SU-DHL-6 (cell line): Measurements from ENCODE around the gene RBFOX2.
A peak's percentile ranks its signal among the peaks of the same experiment; 100 is the strongest.

Experiments
- H2AFZ ChIP-seq: fragments of 200-600 bp; sonication (generic); 2 replicates; pipeline ENCODE4 v1.6.1; 2014; ENCODE audit warnings: low read depth, mild to moderate bottlenecking, moderate library complexity, mixed read lengths, antibody characterized with exemption, low read length; ENCODE audit not compliant: severe bottlenecking
- H3F3A ChIP-seq: fragments of 200-600 bp; shearing (Covaris generic); 2 replicates; pipeline ENCODE4 v1.6.0; 2016; ENCODE audit warnings: antibody characterized with exemption, mild to moderate bottlenecking; ENCODE audit not compliant: insufficient read depth
- H3K27ac ChIP-seq: fragments of 200-600 bp; sonication (generic); 2 replicates; pipeline ENCODE4 v1.5.1; 2016; ENCODE audit warnings: low read depth, mild to moderate bottlenecking, low read length, moderate library complexity, mixed read lengths
- H3K27me3 ChIP-seq: fragments of 200-600 bp; sonication (generic), shearing (Covaris generic); 2 replicates; pipeline ENCODE4 v1.6.0; 2014; ENCODE audit warnings: mild to moderate bottlenecking, low read length
- H3K36me3 ChIP-seq: fragments of 200-600 bp; sonication (generic); 2 replicates; pipeline ENCODE4 v1.6.1; 2014; ENCODE audit warnings: mild to moderate bottlenecking, low read length, mixed read lengths
- H3K4me2 ChIP-seq: fragments of 300-600, 200-600 bp; shearing (Covaris generic), sonication (generic); 2 replicates; pipeline ENCODE4 v1.6.0; 2014; ENCODE audit warnings: low read length, low read depth, mild to moderate bottlenecking; ENCODE audit not compliant: poor library complexity, severe bottlenecking
- H3K4me3 ChIP-seq: fragments of 200-600 bp; sonication (generic); 2 replicates; pipeline ENCODE4 v1.5.1; 2014; ENCODE audit warnings: antibody characterized with exemption, low read length, mild to moderate bottlenecking, mixed read lengths; ENCODE audit not compliant: insufficient read depth, poor library complexity, severe bottlenecking
- H3K79me2 ChIP-seq: fragments of 200-600 bp; sonication (generic); 2 replicates; pipeline ENCODE4 v1.6.1; 2014; ENCODE audit warnings: mild to moderate bottlenecking, low read length, moderate library complexity; ENCODE audit not compliant: insufficient read depth
- H3K9ac ChIP-seq: fragments of 200-600 bp; sonication (generic); 2 replicates; pipeline ENCODE4 v1.7.0; 2014; ENCODE audit warnings: mild to moderate bottlenecking, low read length
- H3K9me2 ChIP-seq: fragments of 200-600 bp; sonication (generic); replicated peaks from 2 replicates; pipeline ENCODE4 v1.6.1; 2014; ENCODE audit warnings: low read length; ENCODE audit not compliant: insufficient read depth
- H3K9me3 ChIP-seq: fragments of 200-600 bp; sonication (generic); 2 replicates; pipeline ENCODE4 v1.6.1; 2014; ENCODE audit warnings: low read length, mixed read lengths; ENCODE audit not compliant: insufficient read depth
- H4K20me1 ChIP-seq: fragments of 200-600 bp; sonication (generic); 2 replicates; pipeline ENCODE4 v1.6.1; 2014; ENCODE audit warnings: low read depth, mild to moderate bottlenecking, antibody characterized with exemption, low read length, moderate library complexity, mixed read lengths
- EZH2phosphoT487 ChIP-seq: fragments of 200-600 bp; sonication (generic), shearing (Covaris generic); conservative IDR thresholded peaks from 2 replicates; pipeline ENCODE4 v1.6.1; 2018; ENCODE audit warnings: mild to moderate bottlenecking, antibody characterized with exemption, low read length, moderate library complexity, mixed read lengths
- TF ChIP-seq, protein P1 (sequence below): fragments of 200-600 bp; sonication (generic); IDR thresholded peaks from one replicate; pipeline ENCODE4 v1.5.1; 2017; ENCODE audit warnings: antibody characterized with exemption, mild to moderate bottlenecking, low read length, moderate library complexity; ENCODE audit not compliant: insufficient read depth, poor library complexity, severe bottlenecking

Gene RBFOX2

DNA sequence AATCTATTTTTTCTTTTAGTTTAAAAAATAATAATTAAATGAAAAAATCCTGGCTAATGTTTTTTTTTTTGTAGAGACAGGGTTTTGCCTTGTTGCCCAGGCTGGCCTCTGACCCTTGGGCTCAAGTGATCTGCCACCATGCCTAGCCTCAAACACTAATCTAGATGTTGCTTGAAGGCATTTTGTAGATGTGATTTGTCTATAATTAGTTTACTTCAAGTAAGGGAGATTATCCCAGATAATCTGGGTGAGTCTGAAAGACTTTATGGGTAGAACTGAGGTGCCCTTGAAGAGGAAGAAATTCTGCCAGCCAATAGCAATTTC lies 38.6 kb upstream of the RBFOX2 start:
- H3K27ac ChIP-seq = no peak overlapping the region
- H3K9ac ChIP-seq = no peak overlapping the region
- H3K79me2 ChIP-seq = no peaks in the 10 kb centered on the region
- H3K4me2 ChIP-seq = no peak overlapping the region
- no peaks in the 10 kb centered on the region for H3K9me3 ChIP-seq
- H3K9me2 ChIP-seq = no peaks in the 10 kb centered on the region
- H4K20me1 ChIP-seq = no peaks in the 10 kb centered on the region
- H3K4me3 ChIP-seq = no peak overlapping the region
- H3F3A ChIP-seq = no peaks in the 10 kb centered on the region
- no peak for TF ChIP-seq EZH2phosphoT487
- H3K36me3 ChIP-seq = no peaks in the 10 kb centered on the region
- no peaks in the 10 kb centered on the region for H3K27me3 ChIP-seq
- H2AFZ ChIP-seq = no peak overlapping the region

DNA sequence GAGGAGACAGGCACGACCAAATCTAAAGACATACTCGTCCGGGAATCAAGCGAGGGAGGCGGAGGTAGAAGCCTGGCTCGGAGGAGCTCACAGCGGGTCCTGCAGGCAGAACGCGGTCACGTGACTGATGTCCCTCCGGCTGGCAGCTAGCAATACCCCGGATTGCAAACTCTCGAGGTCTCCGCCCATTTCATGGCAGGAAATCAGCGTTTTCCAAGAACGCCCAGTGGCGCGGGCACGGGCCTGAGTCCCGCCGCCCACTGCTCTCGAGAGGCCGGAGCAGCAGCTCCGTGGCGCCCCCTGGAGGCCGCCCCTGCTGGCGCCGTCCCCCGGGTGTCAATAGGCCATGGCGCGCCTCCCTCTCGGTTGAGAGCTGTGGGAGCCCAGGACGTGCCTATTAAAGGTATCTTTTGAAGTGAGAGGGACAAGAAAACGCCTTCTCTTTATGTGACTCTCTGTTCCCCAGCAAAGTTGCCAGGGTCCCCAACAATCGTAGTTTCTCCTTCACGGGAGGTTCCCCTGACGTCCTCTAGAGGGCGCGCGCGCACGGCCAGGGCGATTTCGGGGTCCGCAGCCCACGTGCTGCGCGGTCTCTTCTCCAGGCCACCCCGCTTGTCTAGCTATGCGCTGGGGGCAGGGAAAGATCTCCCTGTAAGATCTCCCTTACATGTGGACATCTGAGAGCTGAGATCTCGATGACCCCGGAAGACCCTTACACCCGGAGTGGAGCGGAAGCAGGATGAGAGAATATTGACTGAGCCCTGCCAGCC lies 37.3 kb upstream of the RBFOX2 start:
- Histone ChIP-seq H3K9me3 (no peaks in the 10 kb centered on the region), H3K36me3 (no peaks in the 10 kb centered on the region), H3K9me2 (no peaks in the 10 kb centered on the region), H4K20me1 (no peaks in the 10 kb centered on the region), H2AFZ (peak overlapping the region; percentile 85), H3F3A (no peaks in the 10 kb centered on the region), H3K4me3 (peak overlapping the region; percentile 37), H3K4me2 (peak overlapping the region; percentile 54), H3K79me2 (no peaks in the 10 kb centered on the region), H3K9ac (peak overlapping the region; percentile 42), H3K27ac (no peak overlapping the region), H3K27me3 (no peaks in the 10 kb centered on the region)
- TF ChIP-seq, protein P1, sequence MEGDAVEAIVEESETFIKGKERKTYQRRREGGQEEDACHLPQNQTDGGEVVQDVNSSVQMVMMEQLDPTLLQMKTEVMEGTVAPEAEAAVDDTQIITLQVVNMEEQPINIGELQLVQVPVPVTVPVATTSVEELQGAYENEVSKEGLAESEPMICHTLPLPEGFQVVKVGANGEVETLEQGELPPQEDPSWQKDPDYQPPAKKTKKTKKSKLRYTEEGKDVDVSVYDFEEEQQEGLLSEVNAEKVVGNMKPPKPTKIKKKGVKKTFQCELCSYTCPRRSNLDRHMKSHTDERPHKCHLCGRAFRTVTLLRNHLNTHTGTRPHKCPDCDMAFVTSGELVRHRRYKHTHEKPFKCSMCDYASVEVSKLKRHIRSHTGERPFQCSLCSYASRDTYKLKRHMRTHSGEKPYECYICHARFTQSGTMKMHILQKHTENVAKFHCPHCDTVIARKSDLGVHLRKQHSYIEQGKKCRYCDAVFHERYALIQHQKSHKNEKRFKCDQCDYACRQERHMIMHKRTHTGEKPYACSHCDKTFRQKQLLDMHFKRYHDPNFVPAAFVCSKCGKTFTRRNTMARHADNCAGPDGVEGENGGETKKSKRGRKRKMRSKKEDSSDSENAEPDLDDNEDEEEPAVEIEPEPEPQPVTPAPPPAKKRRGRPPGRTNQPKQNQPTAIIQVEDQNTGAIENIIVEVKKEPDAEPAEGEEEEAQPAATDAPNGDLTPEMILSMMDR = peak; percentile 100
- no peak for TF ChIP-seq EZH2phosphoT487

DNA sequence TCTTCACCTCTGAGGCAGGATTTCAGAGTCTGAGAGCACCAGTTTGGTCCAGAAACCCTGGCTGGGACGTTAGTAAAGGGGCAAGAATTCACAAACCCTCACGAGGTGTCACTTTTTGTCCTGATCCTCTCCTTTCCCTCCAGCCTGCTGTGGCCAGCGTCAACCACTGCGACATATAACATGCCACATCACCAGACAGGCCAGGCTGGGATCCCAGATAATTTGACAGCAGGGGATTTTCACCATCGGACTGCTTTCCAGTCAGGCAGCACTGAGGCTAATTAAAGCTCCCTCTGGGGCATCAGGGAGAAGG lies 36.8 kb upstream of the RBFOX2 start:
- TF ChIP-seq EZH2phosphoT487 = no peak
- TF ChIP-seq, protein P1 = no peak
- H2AFZ ChIP-seq = peak overlapping the region; percentile 85
- no peaks in the 10 kb centered on the region for H3F3A ChIP-seq
- H3K9me3 ChIP-seq = no peaks in the 10 kb centered on the region
- H3K4me3 ChIP-seq = no peak overlapping the region
- H4K20me1 ChIP-seq = no peaks in the 10 kb centered on the region
- no peaks in the 10 kb centered on the region for H3K36me3 ChIP-seq
- H3K9ac ChIP-seq = peak overlapping the region; percentile 42; the same call in 1 of the 2 replicates
- no peak overlapping the region for H3K27ac ChIP-seq
- peak overlapping the region; percentile 54 for H3K4me2 ChIP-seq
- H3K9me2 ChIP-seq = no peaks in the 10 kb centered on the region
- H3K27me3 ChIP-seq = no peaks in the 10 kb centered on the region
- H3K79me2 ChIP-seq = no peaks in the 10 kb centered on the region

DNA sequence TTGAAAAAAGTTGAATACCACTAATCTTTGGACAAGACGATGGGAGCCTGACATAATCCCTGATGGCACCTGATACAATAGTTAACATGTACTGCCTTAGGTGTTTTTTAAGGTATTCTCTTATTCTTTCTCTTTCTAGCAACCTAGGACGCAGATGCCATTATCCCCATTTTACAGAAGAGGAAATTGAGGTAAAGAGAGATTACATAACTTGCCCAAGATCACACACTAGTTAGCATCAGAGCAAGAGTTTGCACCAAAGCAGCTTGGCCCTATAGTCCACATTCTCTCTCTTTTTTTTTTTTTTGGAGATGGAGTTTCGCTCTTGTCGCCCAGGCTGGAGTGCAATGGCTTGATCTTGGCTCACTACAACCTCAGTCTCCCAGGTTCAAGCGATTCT lies 35.7 kb upstream of the RBFOX2 start:
- no peak overlapping the region for H3K27ac ChIP-seq
- H3K27me3 ChIP-seq = no peaks in the 10 kb centered on the region
- H3K9ac ChIP-seq = no peak overlapping the region
- no peaks in the 10 kb centered on the region for H3K9me3 ChIP-seq
- H3K36me3 ChIP-seq = no peaks in the 10 kb centered on the region
- H3F3A ChIP-seq = no peaks in the 10 kb centered on the region
- no peaks in the 10 kb centered on the region for H3K79me2 ChIP-seq
- no peak for TF ChIP-seq EZH2phosphoT487
- TF ChIP-seq, protein P1 = no peak
- H3K4me2 ChIP-seq = no peak overlapping the region
- no peaks in the 10 kb centered on the region for H4K20me1 ChIP-seq
- H3K4me3 ChIP-seq = no peak overlapping the region
- H3K9me2 ChIP-seq = no peaks in the 10 kb centered on the region
- H2AFZ ChIP-seq = no peak overlapping the region
